ENCODE data around the gene PWP1. TPM values are rescaled to one million over a fixed set of nuclear protein-coding genes. Genes with fewer than 3 reads are reported as not detected.

The PWP1 gene
- total RNA-seq, result 10 to 100 TPM; 35.7 to 37.8 TPM
- 45.9 TPM for polyA plus RNA-seq (2013, experiment 1 of 2)
- polyA plus RNA-seq (2013, experiment 2 of 2), result 41.6 TPM
- long read RNA-seq, experiment 1, transcript PWP1-201 (15 exons, 2,621 nt), result major isoform, 7 of 20 reads
- long read RNA-seq, experiment 1, partial matches to known transcripts, result 10 of 20 reads
- long read RNA-seq, experiment 1, other reads (novel, unspliced or antisense), result 3 of 20 reads
- long read RNA-seq, experiment 2, transcript PWP1-201 (15 exons, 2,621 nt), result major isoform, 98 of 108 reads
- long read RNA-seq, experiment 2, partial matches to known transcripts, result 1 of 108 reads
- long read RNA-seq, experiment 2, other reads (novel, unspliced or antisense), result 9 of 108 reads
- long read RNA-seq, experiment 3, transcript PWP1-201 (15 exons, 2,621 nt), result major isoform, 65 of 79 reads
- long read RNA-seq, experiment 3, partial matches to known transcripts, result 11 of 79 reads
- long read RNA-seq, experiment 3, other reads (novel, unspliced or antisense), result 3 of 79 reads
- long read RNA-seq, experiment 4, transcript PWP1-201 (15 exons, 2,621 nt), result major isoform, 62 of 122 reads
- long read RNA-seq, experiment 4, partial matches to known transcripts, result 53 of 122 reads
- long read RNA-seq, experiment 4, other reads (novel, unspliced or antisense), result 7 of 122 reads

DNA sequence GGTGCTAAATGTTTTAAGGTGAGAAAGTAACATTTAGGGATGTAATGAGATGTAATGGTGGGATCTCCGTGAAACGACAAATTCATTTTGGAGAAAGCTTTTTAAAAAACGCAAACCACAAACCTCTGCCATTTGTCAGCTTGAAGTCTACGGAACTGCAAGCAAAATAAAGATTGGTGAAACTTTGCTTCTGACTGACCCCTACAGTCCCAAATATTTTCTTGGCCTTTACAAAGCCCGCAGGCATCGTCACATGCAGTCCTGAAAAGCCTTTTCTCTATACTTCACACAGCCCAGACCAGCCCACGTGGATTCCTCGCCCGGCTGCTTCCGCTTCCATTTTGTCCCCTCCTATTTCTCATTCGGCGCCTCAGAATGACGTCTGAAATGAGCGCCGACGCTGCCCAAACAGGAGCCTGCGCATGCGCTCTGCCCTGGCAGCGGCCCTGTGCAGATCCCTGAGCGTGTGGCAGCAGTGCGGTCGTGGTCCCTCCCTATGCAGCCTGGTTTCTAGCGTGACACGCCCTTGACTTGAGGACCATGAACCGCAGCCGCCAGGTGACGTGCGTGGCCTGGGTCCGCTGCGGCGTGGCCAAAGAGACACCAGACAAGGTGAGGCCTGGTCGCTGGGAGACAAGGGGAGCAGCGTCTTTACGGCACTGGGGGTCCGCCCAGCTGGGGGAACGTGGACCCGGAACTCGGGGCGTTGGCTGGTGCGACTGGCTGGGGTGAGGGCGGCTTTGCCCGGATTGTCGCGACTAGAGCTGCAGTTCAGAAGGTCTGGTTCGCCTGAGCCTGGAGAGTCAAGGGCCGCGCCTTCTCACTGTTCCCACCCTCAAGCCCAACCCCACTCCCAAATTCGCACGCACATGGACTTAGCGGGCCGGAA, at the start of gene PWP1:
TSS of gene PWP1 (plus strand) at position 440 of the 889 bp plus-strand sequence. CDS start at position 541, 101 bp downstream.
- peak; percentile 99 for DNase-seq
- H3K9me3 Mint-ChIP-seq, result peaks cover 3% of the 10 kb centered on the region

DNA sequence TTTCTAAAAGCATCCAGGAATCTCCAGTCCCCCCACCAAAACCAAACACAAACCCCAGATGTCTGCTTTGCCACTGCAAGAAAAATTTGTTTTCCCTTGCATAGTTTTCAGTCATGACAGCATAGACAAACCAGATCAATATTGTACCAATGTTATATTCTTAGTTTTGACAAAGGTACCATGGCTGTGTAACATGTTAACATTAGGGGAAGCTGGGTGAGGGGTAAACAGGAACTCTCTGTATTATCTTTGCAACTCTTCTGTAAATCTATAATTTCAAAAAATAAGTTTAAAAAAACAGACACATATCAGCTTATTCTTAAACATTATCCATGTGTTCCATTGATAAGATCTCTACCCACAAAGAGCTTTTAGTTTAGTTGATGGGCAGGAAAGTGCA, 44.4 kb upstream of the PWP1 start:
- Mint-ChIP-seq H3K4me3 (no peak overlapping the region), H3K27me3 (ENCODE audit: insufficient read depth) (no peaks in the 10 kb centered on the region), H3K9me3 (no peaks in the 10 kb centered on the region), H3K27ac (no peak overlapping the region), H3K4me1 (peaks cover 3% of the 10 kb centered on the region), H3K36me3 (ENCODE audit: low read depth) (no peaks in the 10 kb centered on the region)
- no peak for DNase-seq
- no peak overlapping the region for H3K4me3 ChIP-seq (ENCODE audit: low read length)
- TF ChIP-seq, protein P1, sequence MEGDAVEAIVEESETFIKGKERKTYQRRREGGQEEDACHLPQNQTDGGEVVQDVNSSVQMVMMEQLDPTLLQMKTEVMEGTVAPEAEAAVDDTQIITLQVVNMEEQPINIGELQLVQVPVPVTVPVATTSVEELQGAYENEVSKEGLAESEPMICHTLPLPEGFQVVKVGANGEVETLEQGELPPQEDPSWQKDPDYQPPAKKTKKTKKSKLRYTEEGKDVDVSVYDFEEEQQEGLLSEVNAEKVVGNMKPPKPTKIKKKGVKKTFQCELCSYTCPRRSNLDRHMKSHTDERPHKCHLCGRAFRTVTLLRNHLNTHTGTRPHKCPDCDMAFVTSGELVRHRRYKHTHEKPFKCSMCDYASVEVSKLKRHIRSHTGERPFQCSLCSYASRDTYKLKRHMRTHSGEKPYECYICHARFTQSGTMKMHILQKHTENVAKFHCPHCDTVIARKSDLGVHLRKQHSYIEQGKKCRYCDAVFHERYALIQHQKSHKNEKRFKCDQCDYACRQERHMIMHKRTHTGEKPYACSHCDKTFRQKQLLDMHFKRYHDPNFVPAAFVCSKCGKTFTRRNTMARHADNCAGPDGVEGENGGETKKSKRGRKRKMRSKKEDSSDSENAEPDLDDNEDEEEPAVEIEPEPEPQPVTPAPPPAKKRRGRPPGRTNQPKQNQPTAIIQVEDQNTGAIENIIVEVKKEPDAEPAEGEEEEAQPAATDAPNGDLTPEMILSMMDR (conservative IDR thresholded peaks at IDR 0.05), result no peak
- no peaks in the 10 kb centered on the region for H3K36me3 ChIP-seq (ENCODE audit: control insufficient read depth, insufficient read depth, low read length)
- no peaks in the 10 kb centered on the region for H3K9me3 ChIP-seq (ENCODE audit: control insufficient read depth, low read length)
- no peak overlapping the region for H3K27ac ChIP-seq (ENCODE audit: low read depth, low read length)
- H3K4me1 ChIP-seq (ENCODE audit: control insufficient read depth, insufficient read depth, low read length), result peaks cover 4% of the 10 kb centered on the region
- H3K27me3 ChIP-seq (ENCODE audit: control insufficient read depth, insufficient read depth, low read length, poor library complexity, severe bottlenecking), result no peaks in the 10 kb centered on the region
- H3K9ac ChIP-seq (ENCODE audit: extremely low read depth, low read length, poor library complexity, severe bottlenecking), result no peak overlapping the region

More for the DNA sequence above, at the start of gene PWP1:
- TF ChIP-seq, protein P1 (conservative IDR thresholded peaks at IDR 0.05), result no peak
- peak within 1 kb of the TSS; percentile 81 for H3K27ac ChIP-seq (ENCODE audit: low read depth, low read length)
- peaks cover 15% of the 10 kb centered on the region for H3K4me1 Mint-ChIP-seq
- no peaks in the 10 kb centered on the region for H3K27me3 Mint-ChIP-seq (ENCODE audit: insufficient read depth)
- H3K36me3 ChIP-seq (ENCODE audit: control insufficient read depth, insufficient read depth, low read length), result peaks cover 25% of the 10 kb centered on the region
- 0 to 1% methylated on average over 25 to 51 of the region's 51 CpGs for WGBS, 2 experiments (ENCODE audit: insufficient coverage in 1 of 2, insufficient read length in 1 of 2)
- H3K4me3 ChIP-seq (ENCODE audit: low read length), result peak within 1 kb of the TSS; percentile 98
- H3K27ac Mint-ChIP-seq, result peak within 1 kb of the TSS; percentile 99
- H3K27me3 ChIP-seq (ENCODE audit: control insufficient read depth, insufficient read depth, low read length, poor library complexity, severe bottlenecking), result no peaks in the 10 kb centered on the region
- no peaks in the 10 kb centered on the region for H3K4me1 ChIP-seq (ENCODE audit: control insufficient read depth, insufficient read depth, low read length)
- H3K9ac ChIP-seq (ENCODE audit: extremely low read depth, low read length, poor library complexity, severe bottlenecking), result peak within 1 kb of the TSS; percentile 93
- peaks cover 21% of the 10 kb centered on the region for H3K36me3 Mint-ChIP-seq (ENCODE audit: low read depth)
- no peaks in the 10 kb centered on the region for H3K9me3 ChIP-seq (ENCODE audit: control insufficient read depth, low read length)
- peak within 1 kb of the TSS; percentile 95 for H3K4me3 Mint-ChIP-seq

DNA sequence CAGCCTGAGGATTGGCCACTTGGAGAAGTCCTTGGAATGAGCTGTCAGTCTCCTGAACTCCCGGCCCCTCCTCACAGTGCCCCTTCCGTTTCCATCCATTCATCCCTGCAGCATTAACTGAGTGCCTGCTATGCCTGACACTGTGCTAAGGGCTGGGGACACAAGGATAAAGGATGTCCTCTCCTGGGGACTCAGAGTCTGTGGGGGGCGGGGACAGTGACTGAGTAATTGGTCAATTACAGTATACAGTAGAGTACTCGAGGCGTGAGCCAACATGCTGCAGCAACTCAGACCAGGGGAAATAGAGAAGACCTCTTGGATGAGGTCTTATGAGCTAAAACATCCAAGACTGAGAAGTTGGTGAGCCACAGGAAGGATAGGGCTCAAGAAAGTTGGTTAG, 43.4 kb upstream of the PWP1 start:
- H3K27ac ChIP-seq (ENCODE audit: low read depth, low read length), result no peak overlapping the region
- no peak overlapping the region for H3K9ac ChIP-seq (ENCODE audit: extremely low read depth, low read length, poor library complexity, severe bottlenecking)
- WGBS, 2 experiments (ENCODE audit: insufficient coverage in 1 of 2, insufficient read length in 1 of 2), result 89 to 93% methylated on average over 3 to 5 of the region's 5 CpGs
- no peak overlapping the region for H3K27ac Mint-ChIP-seq
- H3K4me1 ChIP-seq (ENCODE audit: control insufficient read depth, insufficient read depth, low read length), result peaks cover 7% of the 10 kb centered on the region
- H3K27me3 ChIP-seq (ENCODE audit: control insufficient read depth, insufficient read depth, low read length, poor library complexity, severe bottlenecking), result no peaks in the 10 kb centered on the region
- H3K4me3 ChIP-seq (ENCODE audit: low read length), result no peak overlapping the region
- H3K9me3 ChIP-seq (ENCODE audit: control insufficient read depth, low read length), result no peaks in the 10 kb centered on the region
- TF ChIP-seq, protein P1 (conservative IDR thresholded peaks at IDR 0.05), result no peak
- no peaks in the 10 kb centered on the region for H3K36me3 Mint-ChIP-seq (ENCODE audit: low read depth)
- H3K4me1 Mint-ChIP-seq, result peaks cover 10% of the 10 kb centered on the region
- H3K4me3 Mint-ChIP-seq, result no peak overlapping the region
- no peaks in the 10 kb centered on the region for H3K36me3 ChIP-seq (ENCODE audit: control insufficient read depth, insufficient read depth, low read length)
- DNase-seq, result peak; percentile 41
- no peaks in the 10 kb centered on the region for H3K27me3 Mint-ChIP-seq (ENCODE audit: insufficient read depth)
- no peaks in the 10 kb centered on the region for H3K9me3 Mint-ChIP-seq
